ENCODE data around the gene PRKG1. TPM values are rescaled to one million over a fixed set of nuclear protein-coding genes. Genes with fewer than 3 reads are reported as not detected.

Gene PRKG1
- total RNA-seq, 1 donor from 2014 or later, result 17.9 TPM

DNA sequence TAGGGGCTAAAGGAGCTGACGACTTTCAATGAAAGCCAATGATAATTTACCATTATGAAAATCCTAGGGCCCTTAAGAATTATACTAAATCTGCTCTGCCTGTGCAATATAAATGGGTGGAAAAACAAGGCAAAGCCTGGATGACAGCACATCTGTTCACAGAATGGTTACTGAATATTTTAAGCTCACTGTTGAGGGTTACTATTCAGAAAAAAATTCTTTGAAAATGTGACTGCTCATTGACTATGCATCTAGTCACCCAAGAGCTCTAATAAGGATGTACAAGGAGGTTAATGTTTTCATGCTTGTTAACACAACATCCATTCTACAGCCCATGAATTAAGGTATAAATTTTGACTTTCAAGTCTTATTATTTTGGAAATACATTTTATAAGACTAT is 1248.6 kb downstream of the PRKG1 start:
- H3K4me3 ChIP-seq, result no peak overlapping the region
- no peaks in the 10 kb centered on the region for H3K36me3 ChIP-seq
- no peak overlapping the region for H3K27ac ChIP-seq
- TF ChIP-seq, protein P1, sequence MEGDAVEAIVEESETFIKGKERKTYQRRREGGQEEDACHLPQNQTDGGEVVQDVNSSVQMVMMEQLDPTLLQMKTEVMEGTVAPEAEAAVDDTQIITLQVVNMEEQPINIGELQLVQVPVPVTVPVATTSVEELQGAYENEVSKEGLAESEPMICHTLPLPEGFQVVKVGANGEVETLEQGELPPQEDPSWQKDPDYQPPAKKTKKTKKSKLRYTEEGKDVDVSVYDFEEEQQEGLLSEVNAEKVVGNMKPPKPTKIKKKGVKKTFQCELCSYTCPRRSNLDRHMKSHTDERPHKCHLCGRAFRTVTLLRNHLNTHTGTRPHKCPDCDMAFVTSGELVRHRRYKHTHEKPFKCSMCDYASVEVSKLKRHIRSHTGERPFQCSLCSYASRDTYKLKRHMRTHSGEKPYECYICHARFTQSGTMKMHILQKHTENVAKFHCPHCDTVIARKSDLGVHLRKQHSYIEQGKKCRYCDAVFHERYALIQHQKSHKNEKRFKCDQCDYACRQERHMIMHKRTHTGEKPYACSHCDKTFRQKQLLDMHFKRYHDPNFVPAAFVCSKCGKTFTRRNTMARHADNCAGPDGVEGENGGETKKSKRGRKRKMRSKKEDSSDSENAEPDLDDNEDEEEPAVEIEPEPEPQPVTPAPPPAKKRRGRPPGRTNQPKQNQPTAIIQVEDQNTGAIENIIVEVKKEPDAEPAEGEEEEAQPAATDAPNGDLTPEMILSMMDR (IDR thresholded peaks at IDR 0.05), result no peak
- no peak for TF ChIP-seq POLR2A (IDR thresholded peaks at IDR 0.05)
- no peak for TF ChIP-seq POLR2AphosphoS5 (IDR thresholded peaks at IDR 0.05; ENCODE audit: insufficient read depth in 1 of 2, low read depth in 1 of 2)
- no peaks in the 10 kb centered on the region for H3K27me3 ChIP-seq
- H3K4me1 ChIP-seq, result no peaks in the 10 kb centered on the region
- no peaks in the 10 kb centered on the region for H3K9me3 ChIP-seq
- intact Hi-C loops (cut with DNase I), result no loop called here
- DNase-seq (ENCODE audit: extremely low spot score in 2 of 2), result no peak

DNA sequence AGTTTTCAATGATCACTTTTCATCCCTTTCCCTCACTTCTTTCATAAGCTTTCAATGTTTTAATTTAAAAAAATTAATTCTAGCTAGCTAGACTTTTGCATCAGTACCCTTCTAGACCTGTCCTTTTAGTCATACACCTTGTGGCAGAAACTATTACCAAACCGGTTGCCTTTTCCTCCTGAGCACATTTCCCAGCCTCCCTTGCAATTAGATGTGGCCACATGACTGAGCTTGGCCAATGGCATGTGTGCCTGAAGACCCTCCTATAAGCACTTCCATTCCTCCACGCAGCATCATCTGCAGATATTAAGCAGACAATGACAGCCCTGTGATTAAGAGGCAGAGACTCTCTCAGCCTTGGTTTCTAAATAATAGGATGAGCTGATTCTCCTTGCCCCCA is 1252.1 kb downstream of the PRKG1 start:
- intact Hi-C loops (cut with DNase I), result no loop called here
- Histone ChIP-seq H3K9me3 (no peaks in the 10 kb centered on the region), H3K4me1 (no peaks in the 10 kb centered on the region), H3K36me3 (no peaks in the 10 kb centered on the region), H3K27ac (no peak overlapping the region), H3K4me3 (no peak overlapping the region), H3K27me3 (no peaks in the 10 kb centered on the region)
- DNase-seq (ENCODE audit: extremely low spot score in 2 of 2), result no peak
- TF ChIP-seq POLR2AphosphoS5 (IDR thresholded peaks at IDR 0.05; ENCODE audit: insufficient read depth in 1 of 2, low read depth in 1 of 2), result no peak
- TF ChIP-seq POLR2A (IDR thresholded peaks at IDR 0.05), result no peak
- TF ChIP-seq, protein P1 (IDR thresholded peaks at IDR 0.05), result no peak

DNA sequence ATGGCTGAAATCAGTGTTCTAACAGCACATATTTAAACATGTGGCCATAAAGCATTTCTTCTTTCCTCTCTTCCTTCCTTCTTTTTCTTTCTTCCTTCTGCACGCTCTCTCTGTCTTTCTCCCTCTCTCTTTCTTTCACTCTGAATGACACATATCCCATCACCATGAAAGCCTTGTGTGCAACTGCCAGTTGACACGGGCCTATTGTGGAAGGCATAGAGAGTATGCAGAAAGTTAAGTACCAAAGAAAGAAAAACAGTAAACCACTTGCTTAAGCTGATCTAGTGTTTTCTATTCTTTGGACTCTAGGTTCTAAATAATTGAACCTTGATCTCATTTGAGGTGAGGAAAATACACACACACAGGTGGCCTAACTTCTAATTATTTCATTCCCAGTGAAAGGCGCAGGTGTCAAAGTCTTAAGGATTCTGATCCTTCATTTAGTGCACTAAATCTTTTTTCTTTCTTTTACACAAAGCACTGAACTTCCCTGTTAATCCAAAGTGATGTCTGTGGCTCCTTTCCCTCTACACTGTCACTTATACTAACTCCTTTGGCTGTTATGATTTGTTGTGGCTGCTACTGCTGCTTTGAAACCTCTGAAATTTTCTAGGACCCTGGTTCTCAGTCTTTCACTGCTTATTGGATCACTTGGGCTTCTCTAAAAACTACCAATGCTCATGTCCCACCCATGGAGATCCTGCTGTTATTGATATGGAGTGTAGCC is 1257.5 kb downstream of the PRKG1 start:
- Histone ChIP-seq H3K36me3 (no peaks in the 10 kb centered on the region), H3K9me3 (no peaks in the 10 kb centered on the region), H3K4me3 (no peak overlapping the region), H3K27me3 (no peaks in the 10 kb centered on the region), H3K27ac (no peak overlapping the region), H3K4me1 (no peaks in the 10 kb centered on the region)
- TF ChIP-seq POLR2AphosphoS5 (IDR thresholded peaks at IDR 0.05; ENCODE audit: insufficient read depth in 1 of 2, low read depth in 1 of 2) (no peak), POLR2A (IDR thresholded peaks at IDR 0.05) (no peak)
- TF ChIP-seq, protein P1 (IDR thresholded peaks at IDR 0.05), result no peak
- intact Hi-C loops (cut with DNase I), result no loop called here
- no peak for DNase-seq (ENCODE audit: extremely low spot score in 2 of 2)

DNA sequence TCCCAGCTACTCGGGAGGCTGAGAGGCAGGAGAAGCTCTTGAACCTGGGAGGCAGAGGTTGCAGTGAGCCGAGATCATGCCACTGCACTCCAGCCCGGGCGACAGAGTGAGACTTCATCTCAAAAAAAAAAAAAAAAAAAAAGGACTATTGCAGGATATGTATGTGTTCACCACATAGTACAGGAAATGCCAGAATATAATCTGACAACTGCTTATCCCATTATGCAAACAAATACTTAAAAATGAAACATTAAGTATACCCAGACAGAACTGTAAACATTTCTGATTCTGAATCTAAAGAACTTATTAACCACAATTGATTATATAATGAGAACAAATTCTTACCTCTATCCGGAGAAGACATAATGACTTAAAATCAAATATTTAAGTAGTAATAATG is 1258.5 kb downstream of the PRKG1 start:
- Histone ChIP-seq H3K9me3 (no peaks in the 10 kb centered on the region), H3K27me3 (no peaks in the 10 kb centered on the region), H3K27ac (no peak overlapping the region), H3K36me3 (no peaks in the 10 kb centered on the region), H3K4me1 (no peaks in the 10 kb centered on the region), H3K4me3 (no peak overlapping the region)
- intact Hi-C loops (cut with DNase I), result no loop called here
- TF ChIP-seq, protein P1 (IDR thresholded peaks at IDR 0.05), result no peak
- TF ChIP-seq POLR2AphosphoS5 (IDR thresholded peaks at IDR 0.05; ENCODE audit: insufficient read depth in 1 of 2, low read depth in 1 of 2), result no peak
- TF ChIP-seq POLR2A (IDR thresholded peaks at IDR 0.05), result no peak
- DNase-seq (ENCODE audit: extremely low spot score in 2 of 2), result no peak

DNA sequence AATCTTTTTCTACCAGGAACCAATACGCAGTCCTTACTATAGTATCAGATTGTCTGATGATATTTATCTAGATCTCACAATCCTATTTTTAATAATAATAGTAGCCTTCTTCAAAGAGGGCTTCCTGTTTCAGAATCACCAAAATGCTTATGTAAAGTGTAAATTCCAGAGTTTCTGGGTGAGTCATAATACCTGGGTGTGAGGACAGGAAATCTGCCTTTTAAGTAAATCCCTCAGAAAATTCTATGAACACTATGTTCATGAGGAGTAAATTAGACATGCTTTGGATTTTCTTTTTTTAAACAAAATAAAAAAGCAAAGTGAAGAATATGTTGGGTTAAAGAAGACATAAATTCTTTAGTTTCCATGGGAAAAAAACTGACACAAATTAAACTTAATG is 1260.3 kb downstream of the PRKG1 start:
- Histone ChIP-seq H3K27me3 (no peaks in the 10 kb centered on the region), H3K4me3 (no peak overlapping the region), H3K36me3 (no peaks in the 10 kb centered on the region), H3K4me1 (no peaks in the 10 kb centered on the region), H3K27ac (no peak overlapping the region), H3K9me3 (no peaks in the 10 kb centered on the region)
- TF ChIP-seq, protein P1 (IDR thresholded peaks at IDR 0.05), result no peak
- no peak for TF ChIP-seq POLR2A (IDR thresholded peaks at IDR 0.05)
- no peak for DNase-seq (ENCODE audit: extremely low spot score in 2 of 2)
- intact Hi-C loops (cut with DNase I), result no loop called here
